ENCODE data around the gene GDF11.

GDF11 gene

GRCh38 chr12:55789893-55790292, 47.0 kb downstream of the GDF11 start:
- Mint-ChIP-seq H3K4me3 (no peak overlapping the region), H3K27ac (no peak overlapping the region), H3K36me3 (ENCODE audit: low read depth) (peaks cover 94% of the 10 kb centered on the region), H3K4me1 (peaks cover 24% of the 10 kb centered on the region), H3K27me3 (ENCODE audit: low read depth, poor library complexity) (peaks cover 4% of the 10 kb centered on the region), H3K9me3 (no peaks in the 10 kb centered on the region)
- DNase-seq, result no peak
- TF ChIP-seq CTCF (IDR thresholded peaks at IDR 0.05), result no peak

GRCh38 chr12:55795950-55796349, 53.0 kb downstream of the GDF11 start:
- Mint-ChIP-seq H3K4me3 (no peak overlapping the region), H3K4me1 (peaks cover 16% of the 10 kb centered on the region)

GRCh38 chr12:55797068-55797467, 54.1 kb downstream of the GDF11 start:
- H3K9me3 Mint-ChIP-seq, result no peaks in the 10 kb centered on the region
- H3K4me3 Mint-ChIP-seq, result no peak overlapping the region
- H3K36me3 Mint-ChIP-seq (ENCODE audit: low read depth), result peaks cover 57% of the 10 kb centered on the region
- peak; percentile 65 for TF ChIP-seq CTCF (IDR thresholded peaks at IDR 0.05)
- H3K27ac Mint-ChIP-seq, result peak overlapping the region; percentile 49
- H3K4me1 Mint-ChIP-seq, result peaks cover 16% of the 10 kb centered on the region
- no peaks in the 10 kb centered on the region for H3K27me3 Mint-ChIP-seq (ENCODE audit: low read depth, poor library complexity)
- peak; percentile 31 for DNase-seq

More at GRCh38 chr12:55795950-55796349, 53.0 kb downstream of the GDF11 start:
- DNase-seq, result no peak
- Mint-ChIP-seq H3K27ac (no peak overlapping the region), H3K9me3 (no peaks in the 10 kb centered on the region), H3K27me3 (ENCODE audit: low read depth, poor library complexity) (no peaks in the 10 kb centered on the region), H3K36me3 (ENCODE audit: low read depth) (peaks cover 57% of the 10 kb centered on the region)
- no peak for TF ChIP-seq CTCF (IDR thresholded peaks at IDR 0.05)

GRCh38 chr12:55797550-55797949, 54.6 kb downstream of the GDF11 start:
- no peak for TF ChIP-seq CTCF (IDR thresholded peaks at IDR 0.05)
- H3K9me3 Mint-ChIP-seq, result no peaks in the 10 kb centered on the region
- H3K27ac Mint-ChIP-seq, result peak overlapping the region; percentile 90
- H3K4me1 Mint-ChIP-seq, result peaks cover 16% of the 10 kb centered on the region
- peaks cover 58% of the 10 kb centered on the region for H3K36me3 Mint-ChIP-seq (ENCODE audit: low read depth)
- no peak overlapping the region for H3K4me3 Mint-ChIP-seq
- no peak for DNase-seq
- H3K27me3 Mint-ChIP-seq (ENCODE audit: low read depth, poor library complexity), result no peaks in the 10 kb centered on the region
